Measurements from ENCODE around the gene C12orf75. TPM values are rescaled to one million over a fixed set of nuclear protein-coding genes. Genes with fewer than 3 reads are reported as not detected.

C12orf75 gene
- total and polyA plus RNA-seq, 2 donors (not counting 1 experiment from before 2014, with no cell fraction given) = 133 to 298 TPM

- no peaks in the 10 kb centered on the region for H4K20me1 ChIP-seq (ENCODE audit: control insufficient read depth, extremely low read depth, insufficient read depth, low read length)
- peak in 1 of 2 donors; percentile 67 for DNase-seq (ENCODE audit: low read depth in 2 of 2)
- H3K9me3 ChIP-seq (ENCODE audit: control insufficient read depth, insufficient read depth, low read depth, low read length) = no peaks in the 10 kb centered on the region
- H2AFZ ChIP-seq (ENCODE audit: low read length) = peak overlapping the region; percentile 4
- no peak overlapping the region for H3K27ac ChIP-seq (ENCODE audit: insufficient read depth, low read length)
- H3K4me3 ChIP-seq (replicated peaks in 1 of 4; ENCODE audit: control extremely low read depth in 1 of 4, insufficient read depth in 1 of 4, low read depth in 3 of 4, low read length in 4 of 4) = no peak overlapping the region
- H3K4me1 ChIP-seq (ENCODE audit: control insufficient read depth, extremely low read depth, insufficient read depth, low read length) = no peaks in the 10 kb centered on the region
- no peaks in the 10 kb centered on the region for H3K27me3 ChIP-seq (ENCODE audit: control insufficient read depth, insufficient read depth, low read length)
- H3K79me2 ChIP-seq (ENCODE audit: control insufficient read depth, insufficient read depth, low read length) = no peaks in the 10 kb centered on the region
- TF ChIP-seq CTCF (conservative IDR thresholded peaks at IDR 0.05 in 1 of 2, IDR thresholded peaks at IDR 0.05 in 1 of 2; ENCODE audit: low read depth in 1 of 2, low read length in 2 of 2) (no peak), EZH2 (IDR thresholded peaks at IDR 0.05; ENCODE audit: low read length, missing control alignments) (no peak)
- no peak overlapping the region for H3K4me2 ChIP-seq (ENCODE audit: extremely low read depth, insufficient read depth, low read length)
- H3K36me3 ChIP-seq (ENCODE audit: control insufficient read depth, insufficient read depth, low read length) = no peaks in the 10 kb centered on the region
- H3K9ac ChIP-seq (ENCODE audit: insufficient read depth, low read length) = no peak overlapping the region
Observed at GRCh38 chr12:105289114-105289904, 41.2 kb upstream of the C12orf75 start.

GRCh38 chr12:105291531-105291930 is 39.0 kb upstream of the C12orf75 start:
- DNase-seq (ENCODE audit: low read depth in 2 of 2) = no peak
- TF ChIP-seq EZH2 (IDR thresholded peaks at IDR 0.05; ENCODE audit: low read length, missing control alignments) (no peak), CTCF (conservative IDR thresholded peaks at IDR 0.05 in 1 of 2, IDR thresholded peaks at IDR 0.05 in 1 of 2; ENCODE audit: low read depth in 1 of 2, low read length in 2 of 2) (no peak)
- no peak overlapping the region for H3K27ac ChIP-seq (ENCODE audit: insufficient read depth, low read length)

GRCh38 chr12:105292705-105293104 is 37.8 kb upstream of the C12orf75 start:
- Histone ChIP-seq H3K9me3 (ENCODE audit: control insufficient read depth, insufficient read depth, low read depth, low read length) (no peaks in the 10 kb centered on the region), H2AFZ (ENCODE audit: low read length) (no peak overlapping the region), H3K4me2 (ENCODE audit: extremely low read depth, insufficient read depth, low read length) (no peak overlapping the region), H4K20me1 (ENCODE audit: control insufficient read depth, extremely low read depth, insufficient read depth, low read length) (no peaks in the 10 kb centered on the region), H3K27ac (ENCODE audit: insufficient read depth, low read length) (no peak overlapping the region), H3K9ac (ENCODE audit: insufficient read depth, low read length) (no peak overlapping the region), H3K4me1 (ENCODE audit: control insufficient read depth, extremely low read depth, insufficient read depth, low read length) (no peaks in the 10 kb centered on the region), H3K36me3 (ENCODE audit: control insufficient read depth, insufficient read depth, low read length) (no peaks in the 10 kb centered on the region), H3K27me3 (ENCODE audit: control insufficient read depth, insufficient read depth, low read length) (no peaks in the 10 kb centered on the region), H3K79me2 (ENCODE audit: control insufficient read depth, insufficient read depth, low read length) (no peaks in the 10 kb centered on the region), H3K4me3 (replicated peaks in 1 of 4; ENCODE audit: control extremely low read depth in 1 of 4, insufficient read depth in 1 of 4, low read depth in 3 of 4, low read length in 4 of 4) (no peak overlapping the region)
- TF ChIP-seq CTCF (conservative IDR thresholded peaks at IDR 0.05 in 1 of 2, IDR thresholded peaks at IDR 0.05 in 1 of 2; ENCODE audit: low read depth in 1 of 2, low read length in 2 of 2) = no peak
- peak; percentile 20 to 47 for DNase-seq (ENCODE audit: low read depth in 2 of 2)

More at GRCh38 chr12:105291531-105291930, 39.0 kb upstream of the C12orf75 start:
- Histone ChIP-seq H3K36me3 (ENCODE audit: control insufficient read depth, insufficient read depth, low read length) (no peaks in the 10 kb centered on the region), H3K9me3 (ENCODE audit: control insufficient read depth, insufficient read depth, low read depth, low read length) (no peaks in the 10 kb centered on the region), H4K20me1 (ENCODE audit: control insufficient read depth, extremely low read depth, insufficient read depth, low read length) (no peaks in the 10 kb centered on the region), H3K9ac (ENCODE audit: insufficient read depth, low read length) (no peak overlapping the region), H3K79me2 (ENCODE audit: control insufficient read depth, insufficient read depth, low read length) (no peaks in the 10 kb centered on the region), H3K4me2 (ENCODE audit: extremely low read depth, insufficient read depth, low read length) (no peak overlapping the region), H2AFZ (ENCODE audit: low read length) (no peak overlapping the region), H3K4me3 (replicated peaks in 1 of 4; ENCODE audit: control extremely low read depth in 1 of 4, insufficient read depth in 1 of 4, low read depth in 3 of 4, low read length in 4 of 4) (no peak overlapping the region), H3K4me1 (ENCODE audit: control insufficient read depth, extremely low read depth, insufficient read depth, low read length) (no peaks in the 10 kb centered on the region), H3K27me3 (ENCODE audit: control insufficient read depth, insufficient read depth, low read length) (no peaks in the 10 kb centered on the region)
